B cell (primary cell): Measurements from ENCODE around the gene SH3TC1. TPM values are rescaled to one million over a fixed set of nuclear protein-coding genes. Genes with fewer than 3 reads are reported as not detected.

Experiments used
- ATAC-seq: fragments of 200-7000 bp; cut with Tn5 transposase; one replicate; pipeline ENCODE4 v1.10.0; 2021; ENCODE audit warnings: low read depth, mild to moderate bottlenecking, moderate number of reproducible peaks, moderate library complexity
- CTCF ChIA-PET: fragments of 350-600 bp; sonication (Branson Sonifier 250); formaldehyde crosslinking; loops from one replicate; lab custom pipeline; 2021; ENCODE audit warnings: antibody characterized with exemption, inconsistent platforms; lab: Charles Lee
- POLR2A ChIA-PET: fragments of 350-600 bp; sonication (Branson Sonifier 250); formaldehyde crosslinking; loops from one replicate; lab custom pipeline; 2021; ENCODE audit warnings: antibody characterized with exemption; lab: Charles Lee
- DNase-seq: peaks from one replicate; pipeline ENCODE4 v3.0.0; 2013
- H2AFZ ChIP-seq: 2 replicates; pipeline ENCODE4 v1.6.1; 2012; ENCODE audit warnings: mild to moderate bottlenecking, low read depth, low read length; ENCODE audit not compliant: insufficient read depth, poor library complexity, severe bottlenecking
- H3K27ac ChIP-seq, 2 donors: 1 replicate in 1 of 2; 2 replicates in 1 of 2; pipeline ENCODE4 v1.5.1; 2012 to 2013; ENCODE audit warnings: low read length in 2 of 2, mild to moderate bottlenecking in 2 of 2, moderate library complexity in 1 of 2
- H3K27me3 ChIP-seq, 4 experiments: fragments of 200-600 bp in 1 of 4; sonication (generic) in 1 of 4; replicated peaks in 1 of 4; 1 replicate in 2 of 4; 2 replicates in 2 of 4; pipeline versions ENCODE4 v1.6.1 to v1.7.0; 2013 to 2016; ENCODE audit warnings: low read length in 3 of 4, mild to moderate bottlenecking in 2 of 4, mixed read lengths in 1 of 4, moderate library complexity in 1 of 4; ENCODE audit not compliant: insufficient read depth in 4 of 4, control insufficient read depth in 3 of 4; ENCODE audit errors: control extremely low read depth in 1 of 4
- H3K36me3 ChIP-seq, 2 experiments: replicated peaks in 1 of 2; 1 replicate in 1 of 2; 2 replicates in 1 of 2; pipeline versions ENCODE4 v1.6.1 to v1.7.1; 2013; ENCODE audit warnings: low read length in 1 of 2; ENCODE audit not compliant: insufficient read depth in 2 of 2, control insufficient read depth in 1 of 2; ENCODE audit errors: control extremely low read depth in 1 of 2, extremely low read depth in 1 of 2
- H3K4me1 ChIP-seq, 2 donors: fragments of 200-600 bp in 1 of 2; sonication (generic) in 1 of 2; 1 replicate in 1 of 2; 2 replicates in 1 of 2; pipeline versions ENCODE4 v1.5.1 to v1.6.1; 2013 to 2017; ENCODE audit warnings: low read length in 2 of 2; ENCODE audit not compliant: control insufficient read depth in 2 of 2, insufficient read depth in 2 of 2
- H3K4me2 ChIP-seq: replicated peaks from 2 replicates; pipeline ENCODE3; 2012; ENCODE audit warnings: mild to moderate bottlenecking, low read depth, low read length; ENCODE audit not compliant: poor library complexity, severe bottlenecking
- H3K4me3 ChIP-seq, 5 experiments: fragments of 200-600 bp in 1 of 5; sonication (generic) in 1 of 5; 1 replicate in 3 of 5; 2 replicates in 2 of 5; pipeline versions ENCODE4 v1.5.1 to v1.7.0; 2011 to 2016; ENCODE audit warnings: low read length in 4 of 5, mild to moderate bottlenecking in 4 of 5, low read depth in 2 of 5, control low read depth in 1 of 5, moderate library complexity in 1 of 5; ENCODE audit not compliant: insufficient read depth in 1 of 5; ENCODE audit errors: control extremely low read depth in 1 of 5, extremely low read depth in 1 of 5
- H3K79me2 ChIP-seq: fragments of 200-600 bp; sonication (generic); one replicate; pipeline ENCODE4 v1.6.0; 2016; ENCODE audit warnings: low read length; ENCODE audit not compliant: control insufficient read depth, insufficient read depth
- H3K9ac ChIP-seq: fragments of 200-600 bp; sonication (generic); 2 replicates; pipeline ENCODE4 v1.6.1; 2017; ENCODE audit warnings: mild to moderate bottlenecking, low read length, moderate library complexity
- H3K9me3 ChIP-seq, 3 donors: one replicate each; pipeline versions ENCODE4 v1.6.1 to v1.7.1; 2013; ENCODE audit warnings: low read length in 2 of 3; ENCODE audit not compliant: control insufficient read depth in 2 of 3, insufficient read depth in 1 of 3; ENCODE audit errors: control extremely low read depth in 1 of 3
- H4K20me1 ChIP-seq: 2 replicates; pipeline ENCODE4 v1.6.0; 2012; ENCODE audit warnings: mild to moderate bottlenecking, low read length; ENCODE audit not compliant: insufficient read depth, control insufficient read depth, poor library complexity, severe bottlenecking
- H3K27ac Mint-ChIP-seq: one replicate; pipeline ENCODE4 v1.8.0; 2021; ENCODE audit warnings: mixed read lengths
- H3K27me3 Mint-ChIP-seq: one replicate; pipeline ENCODE4 v1.8.0; 2021; ENCODE audit warnings: mixed read lengths
- H3K4me1 Mint-ChIP-seq: one replicate; pipeline ENCODE4 v1.8.0; 2021; ENCODE audit warnings: mixed read lengths
- H3K4me3 Mint-ChIP-seq: one replicate; pipeline ENCODE4 v1.8.0; 2021; ENCODE audit warnings: mixed read lengths
- H3K9me3 Mint-ChIP-seq: one replicate; pipeline ENCODE4 v1.8.0; 2022; ENCODE audit warnings: mixed read lengths; ENCODE audit not compliant: insufficient read depth
- EZH2 ChIP-seq: IDR thresholded peaks from 2 replicates; pipeline ENCODE4 v1.6.1; 2012; ENCODE audit warnings: borderline replicate concordance, low read depth, mild to moderate bottlenecking, moderate library complexity, low read length; ENCODE audit not compliant: insufficient read depth, poor library complexity, severe bottlenecking
- WGBS: methylation state at CpG from one replicate; pipeline ENCODE4 v1.1.5; 2013; ENCODE audit warnings: missing lambda C conversion rate; ENCODE audit not compliant: insufficient coverage; 5-methylcytosine and 5-hydroxymethylcytosine counted together
- intact Hi-C: fragments of 100-400 bp; cut with micrococcal nuclease; formaldehyde crosslinking; loops from one replicate; pipeline ENCODE4 v1.10.0; 2022
- polyA plus RNA-seq: library from polyadenylated mRNA; depleted of rRNA; stranded (reverse); fragments of >200 nt; gene quantifications from 2 replicates; pipeline ENCODE4 v1.2.3, GENCODE V29; 2012
- total RNA-seq, 2 donors: library from RNA; stranded (reverse); fragments of 120-200 nt in 1 of 2; gene quantifications; 1 replicate in 1 of 2; 2 replicates in 1 of 2; pipeline versions ENCODE4 v1.2.3 to v1.2.4, GENCODE V29; 2013 to 2022
- TF ChIP-seq, protein P1 (sequence below): fragments of 200-600 bp; IDR thresholded peaks from one replicate; pipeline ENCODE4 v1.8.0; 2022; ENCODE audit warnings: antibody characterized with exemption, mild to moderate bottlenecking

SH3TC1 gene
- total and polyA plus RNA-seq, 2 donors (not counting 1 experiment from before 2014, with no cell fraction given), result 63.8 to 388 TPM

DNA sequence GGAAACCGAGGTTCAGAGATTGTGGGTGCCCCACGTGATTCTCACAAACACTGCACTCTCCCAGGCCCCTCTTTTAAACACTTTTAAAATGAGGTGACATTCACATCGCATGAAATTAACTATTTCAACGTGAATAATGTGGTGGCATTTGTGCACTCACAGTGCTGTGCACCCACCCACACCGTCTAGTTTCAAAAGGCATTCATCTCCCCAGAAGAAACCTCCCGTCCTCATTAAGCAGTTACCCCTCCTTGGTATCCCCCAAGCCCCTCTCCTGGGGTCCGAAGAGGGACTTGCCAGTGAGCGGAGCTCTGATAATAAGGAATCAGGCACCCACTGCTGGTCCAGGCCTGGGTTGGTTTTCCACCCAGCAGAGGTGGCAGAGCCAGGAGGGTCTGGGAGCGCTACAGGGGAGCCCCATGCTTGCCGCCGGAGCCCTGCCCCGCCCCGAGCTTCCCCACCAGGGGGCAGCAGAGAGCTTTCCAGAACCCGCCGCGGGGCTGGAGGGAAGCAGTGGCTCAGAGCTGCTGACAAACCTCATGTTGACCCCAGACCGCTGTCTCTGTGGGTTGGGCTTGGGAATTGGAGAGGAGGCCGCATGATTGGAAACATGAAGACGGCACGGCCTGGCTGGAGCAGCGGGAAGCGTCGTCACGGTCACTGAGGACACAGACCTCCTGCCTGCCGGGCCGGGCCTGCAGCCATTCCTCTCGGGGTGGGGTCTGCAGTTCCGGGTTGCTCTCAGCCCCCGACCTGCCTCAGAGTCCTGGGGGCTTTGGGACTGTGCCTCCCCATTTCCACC, 43.0 kb downstream of the SH3TC1 start:
- peaks cover 24% of the 10 kb centered on the region for H3K4me1 Mint-ChIP-seq
- no peaks in the 10 kb centered on the region for H3K79me2 ChIP-seq
- H3K4me1 ChIP-seq, result peaks cover 0 to 27% of the 10 kb centered on the region in 2 donors
- peaks cover 48% of the 10 kb centered on the region for H4K20me1 ChIP-seq
- H2AFZ ChIP-seq, result no peak overlapping the region
- no peaks in the 10 kb centered on the region for H3K27me3 Mint-ChIP-seq
- no peak overlapping the region for H3K27ac Mint-ChIP-seq
- ChIA-PET CTCF (interaction anchor here (0.6 to 3.5 kb wide), 24 partner anchors 9 to 438 kb away, joined by 3 to 35 read pairs (median 4); partner anchors contain the start of genes ABLIM2 and SH3TC1), POLR2A (interaction anchor here (1.0 to 1.3 kb wide), 2 partner anchors 14 to 41 kb away, joined by 4 read pairs; no protein-coding TSS in a partner anchor)
- H3K9me3 Mint-ChIP-seq, result no peaks in the 10 kb centered on the region
- H3K9me3 ChIP-seq, result peaks cover 0 to 7% (median 0%) of the 10 kb centered on the region in 3 donors
- intact Hi-C loops, result loop anchor here (1.0 to 2.0 kb wide), 3 partner anchors 41 to 161 kb away; no protein-coding TSS in a partner anchor
- no peak overlapping the region for H3K27ac ChIP-seq
- WGBS, result 48% methylated on average over 24 of the region's 29 CpGs
- DNase-seq (peak; percentile 79), ATAC-seq (peak; percentile 62)
- peaks cover under 1 to 45% of the 10 kb centered on the region in 2 experiments for H3K36me3 ChIP-seq
- H3K27me3 ChIP-seq, result no peaks in the 10 kb centered on the region
- no peak overlapping the region for H3K9ac ChIP-seq
- no peak overlapping the region for H3K4me3 ChIP-seq
- no peak overlapping the region for H3K4me2 ChIP-seq
- H3K4me3 Mint-ChIP-seq, result no peak overlapping the region
- TF ChIP-seq EZH2, result no peak
- TF ChIP-seq, protein P1, sequence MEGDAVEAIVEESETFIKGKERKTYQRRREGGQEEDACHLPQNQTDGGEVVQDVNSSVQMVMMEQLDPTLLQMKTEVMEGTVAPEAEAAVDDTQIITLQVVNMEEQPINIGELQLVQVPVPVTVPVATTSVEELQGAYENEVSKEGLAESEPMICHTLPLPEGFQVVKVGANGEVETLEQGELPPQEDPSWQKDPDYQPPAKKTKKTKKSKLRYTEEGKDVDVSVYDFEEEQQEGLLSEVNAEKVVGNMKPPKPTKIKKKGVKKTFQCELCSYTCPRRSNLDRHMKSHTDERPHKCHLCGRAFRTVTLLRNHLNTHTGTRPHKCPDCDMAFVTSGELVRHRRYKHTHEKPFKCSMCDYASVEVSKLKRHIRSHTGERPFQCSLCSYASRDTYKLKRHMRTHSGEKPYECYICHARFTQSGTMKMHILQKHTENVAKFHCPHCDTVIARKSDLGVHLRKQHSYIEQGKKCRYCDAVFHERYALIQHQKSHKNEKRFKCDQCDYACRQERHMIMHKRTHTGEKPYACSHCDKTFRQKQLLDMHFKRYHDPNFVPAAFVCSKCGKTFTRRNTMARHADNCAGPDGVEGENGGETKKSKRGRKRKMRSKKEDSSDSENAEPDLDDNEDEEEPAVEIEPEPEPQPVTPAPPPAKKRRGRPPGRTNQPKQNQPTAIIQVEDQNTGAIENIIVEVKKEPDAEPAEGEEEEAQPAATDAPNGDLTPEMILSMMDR, result peak; percentile 95
